Renal cortex interstitium (tissue), 11 donors: ENCODE results near the gene RPL28. TPM values are rescaled to one million over a fixed set of nuclear protein-coding genes. Genes with fewer than 3 reads are reported as not detected.
A peak's percentile ranks its signal among the peaks of the same experiment; 100 is the strongest.
"Not testable (repeated sequence)": the region's sequence is repeated elsewhere in the genome, so short reads cannot be mapped to it uniquely, and the experiment has no call there.

Source experiments
- DNase-seq, 11 donors: peaks; one replicate each; pipeline ENCODE4 v3.0.0-alpha.2; 2013; ENCODE audit warnings: low read depth in 9 of 11, low spot score in 4 of 11; ENCODE audit errors: extremely low read depth in 1 of 11
- polyA plus RNA-seq, 3 donors: library from polyadenylated mRNA; unstranded; fragments of 120-200 nt; gene quantifications; one replicate each; pipeline ENCODE4 v1.2.1, GENCODE V29; 2013; ENCODE audit not compliant: insufficient read length in 3 of 3

The RPL28 gene
- polyA plus RNA-seq, 3 donors, result 762 to 1,286 (median 1,213) TPM

DNA sequence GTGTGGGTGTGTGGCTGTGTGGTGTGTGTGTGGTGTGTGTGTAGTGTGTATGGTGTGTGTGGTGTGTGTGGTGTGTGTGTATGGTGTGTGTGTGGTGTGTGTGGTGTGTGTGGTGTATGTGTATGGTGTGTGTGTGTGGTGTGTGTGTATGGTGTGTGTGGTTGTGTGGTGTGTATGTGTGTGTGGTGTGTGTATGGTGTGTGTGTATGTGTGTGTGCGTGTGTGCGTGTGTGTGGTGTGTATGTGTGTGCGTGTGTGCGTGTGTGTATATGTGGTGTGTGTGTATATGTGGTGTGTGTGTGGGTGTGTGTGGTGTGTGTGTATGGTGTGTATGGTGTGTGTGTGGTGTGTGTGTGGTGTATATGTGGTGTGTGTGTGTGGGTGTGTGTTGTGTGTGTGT, 49.3 kb downstream of the RPL28 start:
- no peak for DNase-seq

- DNase-seq, result no peak
Observed at GRCh38 chr19:55436847-55437246, 51.1 kb downstream of the RPL28 start.

GRCh38 chr19:55437410-55437809, 51.7 kb downstream of the RPL28 start:
- peak in 7 of 11 donors; percentile 43 to 71 (median 60) for DNase-seq

DNA sequence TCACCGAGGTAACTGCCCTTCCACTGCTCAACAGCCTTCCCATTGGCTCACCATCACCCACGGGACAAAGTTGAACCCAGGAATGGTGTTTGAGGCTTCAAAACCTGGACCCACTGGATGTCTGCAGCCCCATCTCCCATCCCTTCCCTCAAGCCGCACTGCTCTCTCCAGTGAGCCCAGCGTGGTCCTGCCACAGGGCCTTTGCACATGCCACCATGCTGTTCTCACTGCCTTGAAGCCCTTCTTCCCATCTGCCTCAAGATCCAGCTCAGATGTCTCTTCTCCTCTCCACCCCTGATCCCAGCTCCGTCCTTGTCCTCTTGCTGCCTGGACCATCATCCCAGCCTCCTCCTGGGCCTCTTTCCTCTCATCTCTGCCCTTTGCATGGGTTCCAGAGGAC, 53.3 kb downstream of the RPL28 start:
- DNase-seq, result no peak

- DNase-seq, result no peak
Observed at GRCh38 chr19:55440411-55441105, 54.8 kb downstream of the RPL28 start.

DNA sequence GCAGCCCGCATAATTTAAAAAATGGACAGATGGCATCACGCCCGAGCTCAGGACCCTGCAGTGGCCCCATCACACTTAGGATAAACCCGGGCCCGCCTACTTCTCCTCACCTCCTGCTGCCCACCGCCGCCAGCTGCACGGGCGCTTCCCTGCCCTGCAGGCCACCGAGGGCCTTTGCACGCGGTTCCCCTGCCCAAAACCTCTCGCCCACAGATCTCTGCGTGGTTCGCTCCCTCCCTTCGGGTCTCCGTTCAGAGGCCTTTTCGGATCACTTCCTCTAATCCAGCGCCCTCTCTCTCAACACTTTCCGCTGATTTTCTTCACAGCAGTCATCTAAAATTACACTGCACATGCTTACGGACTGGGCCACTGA, 55.6 kb downstream of the RPL28 start:
- no peak for DNase-seq

- no peak for DNase-seq
Observed at GRCh38 chr19:55441692-55442321, 56.1 kb downstream of the RPL28 start.

GRCh38 chr19:55442372-55442961, 56.7 kb downstream of the RPL28 start:
- no peak for DNase-seq

DNA sequence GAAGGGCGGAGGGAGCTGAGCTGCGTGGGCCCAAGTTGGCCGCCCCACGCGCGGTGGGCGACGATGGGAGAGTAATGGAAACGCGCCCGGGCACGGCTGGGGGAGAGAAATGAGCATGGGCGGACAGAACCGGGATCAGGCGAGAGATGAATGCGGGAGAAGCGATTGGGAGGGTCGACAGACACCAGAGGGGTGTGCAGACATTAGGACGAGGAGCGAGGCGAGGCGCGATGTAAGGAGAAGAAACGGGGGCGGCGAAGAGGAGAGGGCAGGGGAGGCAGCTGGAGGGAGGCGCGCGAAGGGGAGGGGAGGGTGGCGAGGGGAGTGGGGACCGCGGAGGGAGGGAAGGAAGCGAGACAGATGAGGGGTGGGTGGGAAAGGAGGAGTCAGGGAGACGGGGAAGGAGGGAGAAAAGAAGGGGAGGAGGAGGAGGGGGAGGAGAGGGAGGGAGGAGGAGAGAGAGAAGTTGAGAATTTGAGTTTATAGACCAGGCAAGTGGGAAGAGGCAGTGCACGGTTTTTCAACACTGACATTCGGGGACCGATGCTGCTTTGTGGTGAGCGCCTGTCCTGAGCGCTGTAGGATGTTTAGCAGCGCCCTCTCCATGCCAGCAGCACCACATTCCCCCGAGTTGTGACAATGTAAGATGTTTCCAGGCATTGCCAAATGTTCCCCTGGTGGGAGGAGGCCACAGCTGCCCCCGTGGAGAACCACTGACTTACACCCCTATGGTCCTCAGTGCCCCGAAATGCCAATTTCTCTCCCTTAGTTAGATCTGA, 57.5 kb downstream of the RPL28 start, which contains the start of gene SHISA7:
SHISA7 (minus strand) TSS at position 256 of the 779 bp plus-strand sequence. CDS start 437 bp downstream, outside the sequence.
- no peak for DNase-seq

DNA sequence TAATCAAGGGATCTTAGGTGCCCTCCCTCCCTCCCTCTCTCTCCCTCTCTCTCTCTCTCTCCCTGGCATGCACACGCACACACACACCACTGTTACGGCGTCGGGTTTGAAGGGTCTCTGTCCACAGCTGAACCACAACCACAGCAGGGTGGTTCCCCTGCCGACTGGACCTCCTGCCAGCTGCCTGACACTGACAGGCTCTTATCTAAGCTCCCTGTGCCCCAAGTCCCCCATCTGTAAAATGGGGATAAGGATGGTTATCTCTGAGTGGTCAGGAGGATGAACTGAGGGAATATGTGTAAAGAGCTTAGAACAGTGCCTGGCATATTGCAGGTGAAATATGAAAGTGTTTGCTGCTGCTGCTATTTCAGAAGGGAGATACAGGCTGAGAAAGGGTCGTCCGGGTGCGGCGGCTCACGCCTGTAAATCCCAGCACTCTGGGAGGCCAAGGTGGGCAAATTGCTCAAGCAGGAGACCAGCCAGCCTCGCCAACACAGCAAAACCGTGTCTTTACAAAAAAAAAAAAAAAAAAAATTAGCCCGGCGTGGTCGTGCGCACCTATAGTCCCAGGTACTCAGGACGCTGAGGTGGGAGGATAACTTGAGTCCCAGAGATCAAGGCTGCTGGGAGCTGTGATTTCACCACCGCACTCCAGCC, 58.2 kb downstream of the RPL28 start:
- no peak for DNase-seq

DNA sequence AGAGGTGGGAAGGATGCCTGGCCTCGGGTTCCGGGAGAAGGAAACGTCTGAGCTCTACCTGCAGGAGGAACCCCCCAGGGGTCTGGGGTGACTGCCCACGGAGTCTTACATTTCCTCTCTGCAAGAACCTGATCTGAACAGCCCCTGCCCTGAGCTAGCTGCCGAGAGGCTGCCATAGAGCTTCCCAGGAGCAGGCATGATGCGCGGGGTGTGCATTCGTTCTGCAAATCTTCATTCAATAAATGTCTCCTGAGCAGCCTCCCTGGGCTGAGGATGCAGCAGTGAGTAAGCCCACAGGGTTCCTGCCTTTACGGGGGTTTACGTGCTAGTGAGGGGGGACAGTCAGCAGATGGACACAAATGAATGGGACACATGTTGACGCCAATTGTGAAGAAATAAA, 58.9 kb downstream of the RPL28 start:
- DNase-seq, result no peak

GRCh38 chr19:55446060-55446459, 60.3 kb downstream of the RPL28 start:
- no peak for DNase-seq

GRCh38 chr19:55447421-55448174, 61.9 kb downstream of the RPL28 start:
- no peak for DNase-seq

GRCh38 chr19:55448175-55448490, 62.4 kb downstream of the RPL28 start:
- DNase-seq, result not testable (repeated sequence)

DNA sequence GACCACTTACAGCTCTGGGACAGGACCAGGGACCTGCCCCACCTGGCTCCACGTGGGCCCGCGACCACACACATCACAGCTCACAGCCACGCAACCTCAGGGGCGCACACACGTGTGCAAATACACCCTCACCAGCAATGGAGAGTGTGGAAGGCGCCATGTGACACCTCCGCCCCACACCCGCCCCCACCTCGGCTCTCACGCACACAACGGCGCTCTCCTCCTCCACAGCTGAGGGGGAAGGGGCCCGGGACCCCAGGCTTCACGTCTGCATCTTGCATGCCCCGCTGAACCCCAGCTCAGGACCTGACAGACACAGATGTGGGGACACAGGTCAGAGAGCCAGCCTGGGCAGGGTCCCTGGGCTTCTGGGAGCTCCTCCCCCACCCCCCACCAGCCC, 63.7 kb downstream of the RPL28 start:
- DNase-seq, result no peak

- no peak for DNase-seq
Observed at GRCh38 chr19:55451163-55451964, 65.6 kb downstream of the RPL28 start.

- no peak for DNase-seq
Observed at GRCh38 chr19:55451965-55452748, 66.4 kb downstream of the RPL28 start.
